GM23338 (cell line): ENCODE measurements around the gene ADAMTS10. TPM values are rescaled to one million over a fixed set of nuclear protein-coding genes. Genes with fewer than 3 reads are reported as not detected.

Experiments used
- ATAC-seq: fragments of 200-7000 bp; cut with Tn5 transposase; 3 replicates; pipeline ENCODE4 v1.9.1; 2020
- DNase-seq: peaks from one replicate; pipeline ENCODE4 v3.0.0-alpha.2; 2015; ENCODE audit warnings: low spot score
- H2AFZ ChIP-seq: fragments of 200-600 bp; sonication (generic); 2 replicates; pipeline ENCODE4 v1.8.0; 2016; ENCODE audit warnings: antibody characterized with exemption, mild to moderate bottlenecking, moderate library complexity
- H3F3A ChIP-seq: fragments of 200-600 bp; sonication (generic); replicated peaks from 2 replicates; pipeline ENCODE4 v1.8.0; 2017; ENCODE audit warnings: antibody characterized with exemption, mixed run types, low read depth
- H3K27ac ChIP-seq: fragments of 200-600 bp; sonication (generic); 2 replicates; pipeline ENCODE4 v1.6.1; 2016; ENCODE audit warnings: low read depth
- H3K27me3 ChIP-seq: fragments of 200-600 bp; sonication (generic); 2 replicates; pipeline ENCODE4 v1.8.0; 2016; ENCODE audit warnings: mild to moderate bottlenecking, mixed run types, moderate library complexity; ENCODE audit not compliant: insufficient read depth
- H3K36me3 ChIP-seq: fragments of 200-600 bp; sonication (generic); 2 replicates; pipeline ENCODE4 v1.8.0; 2016; ENCODE audit warnings: mild to moderate bottlenecking; ENCODE audit not compliant: insufficient read depth
- H3K4me1 ChIP-seq: fragments of 200-600 bp; sonication (generic); 2 replicates; pipeline ENCODE4 v1.8.0; 2016; ENCODE audit warnings: mild to moderate bottlenecking, moderate library complexity; ENCODE audit not compliant: insufficient read depth
- H3K4me2 ChIP-seq: fragments of 200-600 bp; sonication (generic); 2 replicates; pipeline ENCODE4 v1.7.1; 2017; ENCODE audit warnings: mixed run types
- H3K4me3 ChIP-seq: fragments of 200-600 bp; sonication (generic); 2 replicates; pipeline ENCODE4 v1.6.1; 2016; ENCODE audit warnings: mixed run types
- H3K79me2 ChIP-seq: fragments of 200-600 bp; sonication (generic); replicated peaks from 2 replicates; pipeline ENCODE4 v1.8.0; 2017; ENCODE audit warnings: mild to moderate bottlenecking; ENCODE audit not compliant: insufficient read depth
- H3K9me2 ChIP-seq: fragments of 200-600 bp; sonication (generic); 2 replicates; pipeline ENCODE4 v1.8.0; 2017; ENCODE audit not compliant: insufficient read depth
- H4K20me1 ChIP-seq: fragments of 200-600 bp; sonication (generic); replicated peaks from 2 replicates; pipeline ENCODE4 v1.8.0; 2017; ENCODE audit warnings: mild to moderate bottlenecking; ENCODE audit not compliant: insufficient read depth
- H3K27ac Mint-ChIP-seq: 2 replicates; pipeline ENCODE4 v1.8.0; 2020; ENCODE audit warnings: inconsistent platforms, mild to moderate bottlenecking, moderate library complexity, mixed read lengths
- H3K27me3 Mint-ChIP-seq: 3 replicates; pipeline ENCODE4 v1.8.0; 2022; ENCODE audit warnings: low read depth, mild to moderate bottlenecking, moderate library complexity, mixed read lengths, inconsistent platforms; ENCODE audit not compliant: insufficient read depth, poor library complexity
- H3K36me3 Mint-ChIP-seq: 3 replicates; pipeline ENCODE4 v1.8.0; 2021; ENCODE audit warnings: low read depth, mild to moderate bottlenecking, inconsistent platforms, moderate library complexity, mixed read lengths
- H3K4me1 Mint-ChIP-seq: 3 replicates; pipeline ENCODE4 v1.8.0; 2020; ENCODE audit warnings: mild to moderate bottlenecking, inconsistent platforms, mixed read lengths
- H3K4me3 Mint-ChIP-seq: 3 replicates; pipeline ENCODE4 v1.8.0; 2021; ENCODE audit warnings: moderate library complexity, mild to moderate bottlenecking, inconsistent platforms, mixed read lengths
- H3K9me3 Mint-ChIP-seq: 3 replicates; pipeline ENCODE4 v1.8.0; 2020; ENCODE audit warnings: moderate library complexity, mild to moderate bottlenecking, inconsistent platforms, mixed read lengths
- CREB1 ChIP-seq: fragments of 250-450 bp; sonication (Bioruptor Pico); IDR thresholded peaks from 2 replicates; pipeline ENCODE4 v1.5.0; 2020; ENCODE audit warnings: low read depth, mild to moderate bottlenecking, moderate library complexity
- CTCF ChIP-seq, 2 experiments: fragments of 200-600 bp in 1 of 2; sonication (generic) in 1 of 2; conservative IDR thresholded peaks; 2 replicates each; pipeline versions ENCODE4 v1.5.1 to v1.6.1; 2016 to 2017; ENCODE audit warnings: antibody characterized with exemption in 2 of 2, low read depth in 2 of 2, mild to moderate bottlenecking in 2 of 2, moderate library complexity in 1 of 2
- ETS1 ChIP-seq: IDR thresholded peaks from 2 replicates; pipeline ENCODE4 v1.6.1; 2016; ENCODE audit warnings: antibody characterized with exemption
- EZH2 ChIP-seq: fragments of 200-600 bp; sonication (generic); IDR thresholded peaks from one replicate; pipeline ENCODE4 v1.8.0; 2017; ENCODE audit warnings: antibody characterized with exemption, mild to moderate bottlenecking, low read depth; ENCODE audit not compliant: unreplicated experiment
- EZH2phosphoT487 ChIP-seq: fragments of 200-600 bp; sonication (generic); IDR thresholded peaks from one replicate; pipeline ENCODE4 v1.8.1; 2018; ENCODE audit warnings: antibody characterized with exemption; ENCODE audit not compliant: unreplicated experiment
- JUNB ChIP-seq: IDR thresholded peaks from one replicate; pipeline ENCODE4 v1.6.1; 2016; ENCODE audit warnings: antibody characterized with exemption; ENCODE audit not compliant: unreplicated experiment
- POLR2AphosphoS5 ChIP-seq: IDR thresholded peaks from 2 replicates; pipeline ENCODE4 v1.6.1; 2016; ENCODE audit warnings: antibody characterized with exemption, low read depth
- REST ChIP-seq: IDR thresholded peaks from one replicate; pipeline ENCODE4 v1.6.1; 2018; ENCODE audit warnings: antibody characterized with exemption; ENCODE audit not compliant: unreplicated experiment
- STAT1 ChIP-seq: IDR thresholded peaks from one replicate; pipeline ENCODE4 v1.6.1; 2016; ENCODE audit warnings: antibody characterized with exemption; ENCODE audit not compliant: unreplicated experiment
- ZNF114 ChIP-seq: fragments of 250-450 bp; sonication (Bioruptor Pico); IDR thresholded peaks from 2 replicates; pipeline ENCODE4 v1.5.0; 2020; ENCODE audit warnings: mild to moderate bottlenecking, moderate library complexity
- ZNF331 ChIP-seq: fragments of 250-450 bp; sonication (Bioruptor Pico); IDR thresholded peaks from 2 replicates; pipeline ENCODE4 v1.5.0; 2020; ENCODE audit warnings: low read depth, mild to moderate bottlenecking, moderate library complexity
- ZNF462 ChIP-seq: fragments of 250-450 bp; sonication (Bioruptor Pico); IDR thresholded peaks from 2 replicates; pipeline ENCODE4 v1.5.0; 2020; ENCODE audit warnings: mild to moderate bottlenecking, moderate library complexity
- polyA plus RNA-seq: library from polyadenylated mRNA; unstranded; fragments of >200 nt; fragmentation: Nextera tagmentation; extraction: Ambion mirVana; gene quantifications from 2 replicates; pipeline ENCODE4 v1.2.1, GENCODE V29; 2016
- total RNA-seq: library from RNA; depleted of rRNA; stranded (reverse); fragments of >200 nt; shearing (Covaris generic); gene quantifications from 2 replicates; pipeline ENCODE4 v1.2.3, GENCODE V29; 2014

Gene ADAMTS10
- total and polyA plus RNA-seq, 2 experiments from 2014 or later = 5.0 to 25.9 TPM

GRCh38 chr19:8573316-8573715 is 37.2 kb downstream of the ADAMTS10 start (continued):
- TF ChIP-seq ZNF462 = no peak

GRCh38 chr19:8571006-8571411 is 39.5 kb downstream of the ADAMTS10 start:
- H3K4me2 ChIP-seq = no peak overlapping the region
- no peak overlapping the region for H2AFZ ChIP-seq
- ATAC-seq (no peak), DNase-seq (no peak)
- H4K20me1 ChIP-seq = no peaks in the 10 kb centered on the region
- H3K27me3 ChIP-seq = no peaks in the 10 kb centered on the region
- H3F3A ChIP-seq = no peaks in the 10 kb centered on the region; the same call in 1 of the 2 replicates
- Mint-ChIP-seq H3K27me3 (peaks cover 16% of the 10 kb centered on the region), H3K27ac (no peak overlapping the region), H3K4me1 (peaks cover 6% of the 10 kb centered on the region), H3K9me3 (no peaks in the 10 kb centered on the region), H3K36me3 (no peaks in the 10 kb centered on the region), H3K4me3 (no peak overlapping the region)
- no peak overlapping the region for H3K27ac ChIP-seq
- no peaks in the 10 kb centered on the region for H3K79me2 ChIP-seq
- H3K4me3 ChIP-seq = no peak overlapping the region
- 0 out of 2 replicates have a peak, but pooled peaks cover 3% of the 10 kb centered on the region for H3K9me2 ChIP-seq
- no peaks in the 10 kb centered on the region for H3K36me3 ChIP-seq
- H3K4me1 ChIP-seq = peaks cover 6% of the 10 kb centered on the region
- TF ChIP-seq REST = no peak
- TF ChIP-seq STAT1 = no peak
- TF ChIP-seq ETS1 = no peak
- no peak for TF ChIP-seq EZH2phosphoT487
- no peak for TF ChIP-seq ZNF114 (CRISPR knock-in tag)
- no peak for TF ChIP-seq CREB1 (CRISPR knock-in tag)
- TF ChIP-seq ZNF331 (CRISPR knock-in tag) = no peak
- TF ChIP-seq JUNB = no peak
- no peak for TF ChIP-seq CTCF (conservative IDR thresholded peaks at IDR 0.05; ENCODE audit: low read depth in 2 of 2)
- no peak for TF ChIP-seq POLR2AphosphoS5
- no peak for TF ChIP-seq EZH2
